ENCODE data around the gene EIF5AL1.
"Not testable (repeated sequence)": the region's sequence is repeated elsewhere in the genome, so short reads cannot be mapped to it uniquely, and the experiment has no call there.

Gene EIF5AL1

GRCh38 chr10:79511891-79512583, at the start of gene EIF5AL1:
Gene EIF5AL1 (plus strand): TSS chr10:79512533. CDS start chr10:79512650, 117 bp downstream.
- DNase-seq = not testable (repeated sequence)

DNA sequence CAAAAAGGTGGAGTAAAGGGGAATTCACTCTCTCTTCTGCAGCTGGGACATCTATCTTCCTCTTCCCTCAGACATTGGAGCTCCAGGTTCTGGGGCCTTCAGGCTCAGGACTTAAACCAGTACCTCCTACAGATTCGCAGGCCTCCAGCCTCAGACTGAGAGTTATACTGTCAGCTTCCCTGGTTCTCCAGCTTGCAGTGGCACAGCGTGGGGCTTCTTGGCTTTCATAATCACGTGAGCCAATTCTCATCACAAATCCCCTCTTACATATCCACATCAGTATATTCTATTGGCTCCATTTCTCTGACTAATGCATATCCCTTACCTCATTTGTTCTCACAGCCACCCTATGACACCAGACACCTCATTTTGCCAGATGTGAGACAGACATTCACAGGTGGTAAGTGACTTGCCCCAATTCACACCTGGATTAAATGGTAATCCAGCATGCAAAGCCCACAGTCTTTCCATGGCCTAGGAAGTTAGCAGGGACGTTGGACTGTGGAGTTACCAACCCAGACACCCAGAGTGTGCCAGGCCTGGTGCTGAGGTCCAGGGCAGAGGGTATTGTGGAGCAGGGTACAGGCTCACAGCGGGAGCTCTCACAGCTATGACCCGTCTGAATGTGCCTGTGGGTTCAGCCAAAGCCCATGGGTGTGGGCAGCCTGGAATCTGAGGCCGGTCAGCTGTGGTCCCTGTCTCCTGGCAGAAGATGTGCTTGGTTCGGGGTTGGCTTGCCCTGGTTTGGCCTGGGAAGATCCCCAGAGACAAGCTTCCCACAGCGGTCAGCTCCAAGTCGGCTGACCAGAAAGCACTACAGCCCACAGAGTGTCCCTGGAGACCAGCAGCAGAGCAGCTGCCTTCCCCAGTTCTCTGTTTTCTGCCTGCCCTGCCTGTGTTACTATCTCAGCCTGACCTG, 48.5 kb upstream of the EIF5AL1 start:
- DNase-seq = no peak

GRCh38 chr10:79465341-79465740, 47.0 kb upstream of the EIF5AL1 start:
- DNase-seq = no peak

- DNase-seq = no peak
Measured at GRCh38 chr10:79468015-79468560, 44.2 kb upstream of the EIF5AL1 start.

DNA sequence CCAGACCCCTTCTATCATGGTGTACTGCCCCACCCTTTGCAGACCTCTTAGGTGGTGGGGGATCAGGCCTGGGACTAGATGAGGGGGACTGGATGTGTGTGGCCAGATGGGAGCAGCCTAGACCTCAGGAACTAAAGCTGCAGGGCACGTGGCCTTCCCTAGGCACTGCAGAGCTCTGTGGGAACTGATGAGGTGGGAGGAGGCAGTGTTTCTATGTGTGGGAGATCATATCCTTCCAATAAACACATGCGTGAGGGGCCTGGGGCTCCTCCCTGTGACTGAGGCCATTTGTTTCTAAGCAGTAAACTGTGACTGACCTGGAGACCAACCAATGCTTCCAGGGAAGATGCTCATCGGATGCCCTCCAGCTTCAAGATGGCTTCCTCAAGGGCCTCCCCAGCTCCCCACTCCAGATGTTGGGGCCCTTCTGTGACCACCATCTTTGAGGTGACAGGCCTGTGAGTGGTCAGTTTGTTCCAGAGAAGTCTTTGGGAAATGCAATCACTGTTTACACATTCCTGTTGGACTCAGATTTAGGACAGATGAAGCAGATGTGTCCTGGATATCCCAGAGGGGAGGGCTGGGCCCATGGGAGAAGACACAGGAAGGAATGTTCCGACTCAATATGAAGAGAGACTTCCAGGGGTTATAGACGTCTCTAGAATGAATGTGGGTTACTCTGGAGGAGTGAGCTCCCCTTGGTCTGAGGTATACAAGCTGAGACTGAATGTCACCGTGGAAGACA, 43.3 kb upstream of the EIF5AL1 start:
- no peak for DNase-seq

- no peak for DNase-seq
Measured at GRCh38 chr10:79470096-79470495, 42.2 kb upstream of the EIF5AL1 start.

- DNase-seq = no peak
Measured at GRCh38 chr10:79471776-79472175, 40.6 kb upstream of the EIF5AL1 start.

DNA sequence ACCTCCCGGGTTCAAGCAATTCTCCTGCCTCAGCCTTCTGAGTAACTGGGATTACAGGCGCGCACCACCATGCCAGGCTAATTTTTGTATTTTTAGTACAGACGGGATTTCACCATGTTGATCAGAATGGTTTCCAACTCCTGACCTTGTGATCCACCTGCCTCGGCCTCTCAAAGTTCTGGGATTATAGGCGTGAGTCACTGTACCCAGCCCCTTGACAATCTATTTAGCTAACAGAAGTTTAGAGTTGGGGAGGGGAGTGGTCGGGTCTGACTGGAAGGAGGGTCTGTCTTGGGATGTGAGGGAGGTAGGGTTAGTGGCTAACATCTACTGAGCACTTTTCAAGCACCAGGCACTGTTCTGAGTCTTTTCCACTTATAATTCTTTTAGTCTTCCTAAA, 39.9 kb upstream of the EIF5AL1 start:
- no peak for DNase-seq

- DNase-seq = no peak
Measured at GRCh38 chr10:79472951-79473350, 39.4 kb upstream of the EIF5AL1 start.

GRCh38 chr10:79473496-79474095, 38.7 kb upstream of the EIF5AL1 start:
- no peak for DNase-seq

DNA sequence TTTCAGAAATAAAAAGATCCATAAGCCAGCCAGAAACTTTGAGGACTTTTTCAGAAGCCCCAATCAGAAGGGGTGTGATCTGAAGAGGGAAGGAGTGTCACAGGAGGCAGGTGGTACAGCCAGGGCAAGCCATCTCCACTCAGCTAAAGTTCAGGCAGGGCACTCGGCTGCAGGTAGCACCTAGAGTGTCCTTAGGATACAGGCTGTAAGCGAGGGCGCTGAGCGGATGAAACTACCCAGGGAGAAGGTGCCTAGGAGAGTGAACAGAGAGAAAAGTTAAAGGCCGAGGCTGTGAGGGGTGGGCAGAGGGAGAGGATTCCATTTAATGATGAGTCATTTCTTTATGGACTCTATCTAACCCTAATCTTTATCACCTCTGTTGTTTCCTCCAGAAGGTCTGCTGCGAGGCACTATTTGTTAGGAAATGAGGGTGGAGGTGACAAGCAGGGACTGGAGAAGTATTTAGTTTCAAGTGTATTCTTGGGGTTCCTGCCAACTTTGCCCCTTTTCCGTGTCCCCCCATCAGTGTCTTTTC, 37.1 kb upstream of the EIF5AL1 start:
- DNase-seq = no peak

DNA sequence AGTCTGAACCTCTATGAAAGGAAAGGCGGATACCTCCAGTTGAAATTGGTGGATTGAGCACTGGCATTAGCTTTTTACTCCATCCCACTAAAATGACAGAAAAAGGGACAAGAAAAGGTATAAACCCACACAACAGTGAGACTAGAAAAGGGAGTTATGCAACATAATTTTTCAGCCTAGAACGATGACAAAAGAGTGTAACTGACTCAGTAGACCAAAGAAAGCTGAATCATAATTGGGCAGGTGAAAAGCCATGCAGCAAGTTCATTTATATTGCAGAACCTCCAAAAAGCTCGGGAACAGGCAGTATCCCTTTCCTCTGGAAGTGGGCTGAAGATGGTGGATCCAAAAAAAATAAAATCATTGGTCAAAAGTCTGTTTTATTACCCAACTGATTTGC, 36.5 kb upstream of the EIF5AL1 start:
- no peak for DNase-seq

GRCh38 chr10:79476645-79477044, 35.7 kb upstream of the EIF5AL1 start:
- DNase-seq = no peak

GRCh38 chr10:79477456-79477855, 34.9 kb upstream of the EIF5AL1 start:
- no peak for DNase-seq

DNA sequence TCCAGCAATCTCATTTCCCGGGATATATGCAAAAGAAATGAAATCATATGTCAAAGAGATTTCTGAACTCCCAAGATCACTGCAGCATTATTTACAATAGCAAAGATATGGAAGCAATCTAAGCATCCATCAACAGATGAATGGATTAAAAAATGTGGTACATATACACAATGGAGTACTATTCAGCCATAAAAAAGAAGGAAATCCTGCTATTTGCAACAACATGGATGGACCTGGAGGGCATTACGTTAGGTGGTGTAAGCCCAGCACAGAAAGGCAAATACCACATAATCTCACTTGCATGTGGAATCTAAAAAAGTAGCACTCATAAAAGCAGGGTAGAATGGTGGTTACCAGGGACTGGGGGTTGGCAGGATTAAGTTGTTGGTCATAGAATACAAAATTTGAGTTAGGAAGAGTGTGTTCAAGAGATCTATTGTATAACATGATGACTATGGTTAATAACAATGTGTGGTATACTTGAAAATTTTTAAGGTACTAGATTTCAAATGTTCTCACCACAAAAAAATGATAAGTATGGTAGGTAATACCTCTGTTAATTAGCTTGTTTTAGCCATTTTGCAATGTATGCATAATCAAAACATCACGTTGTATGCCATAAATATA, 32.9 kb upstream of the EIF5AL1 start:
- no peak for DNase-seq

DNA sequence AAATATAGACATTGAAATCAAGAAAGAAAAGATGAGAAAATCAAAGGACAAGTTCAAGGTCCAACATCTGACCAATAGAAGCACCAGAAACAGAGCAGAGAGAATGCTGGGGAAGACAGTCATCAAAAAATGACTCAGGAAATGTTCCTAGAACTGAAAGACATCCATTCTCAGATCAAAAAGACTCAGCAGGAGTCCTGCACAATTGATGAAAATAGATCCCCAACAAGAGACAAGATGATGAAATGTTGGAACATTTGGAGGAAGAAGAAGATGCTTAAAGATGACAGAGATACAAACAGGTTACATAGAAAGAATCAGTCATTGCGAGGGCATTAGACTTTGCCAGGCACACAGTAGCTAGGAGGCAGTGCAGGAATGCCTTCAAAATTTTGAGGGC, 30.0 kb upstream of the EIF5AL1 start:
- no peak for DNase-seq

DNA sequence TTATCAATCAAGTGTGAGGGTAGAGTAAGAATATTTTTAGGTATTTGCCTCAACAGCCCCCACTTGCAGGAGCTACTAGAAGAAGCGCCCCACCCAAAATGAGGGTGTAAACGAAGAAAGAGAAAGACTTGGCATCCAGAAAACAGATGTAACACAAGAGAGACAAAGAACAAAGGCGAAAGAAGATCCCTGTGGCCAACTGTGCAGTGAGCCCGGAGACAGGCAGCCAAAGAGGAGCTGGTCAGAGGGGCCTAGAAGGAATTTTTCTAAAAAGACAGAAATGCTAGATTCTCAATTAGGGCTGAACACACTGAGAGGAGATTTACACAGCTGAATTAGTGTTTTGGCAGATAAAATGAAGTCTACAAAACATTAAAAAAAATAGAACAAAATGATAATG, 29.6 kb upstream of the EIF5AL1 start:
- no peak for DNase-seq

- no peak for DNase-seq
Measured at GRCh38 chr10:79483299-79483698, 29.0 kb upstream of the EIF5AL1 start.

DNA sequence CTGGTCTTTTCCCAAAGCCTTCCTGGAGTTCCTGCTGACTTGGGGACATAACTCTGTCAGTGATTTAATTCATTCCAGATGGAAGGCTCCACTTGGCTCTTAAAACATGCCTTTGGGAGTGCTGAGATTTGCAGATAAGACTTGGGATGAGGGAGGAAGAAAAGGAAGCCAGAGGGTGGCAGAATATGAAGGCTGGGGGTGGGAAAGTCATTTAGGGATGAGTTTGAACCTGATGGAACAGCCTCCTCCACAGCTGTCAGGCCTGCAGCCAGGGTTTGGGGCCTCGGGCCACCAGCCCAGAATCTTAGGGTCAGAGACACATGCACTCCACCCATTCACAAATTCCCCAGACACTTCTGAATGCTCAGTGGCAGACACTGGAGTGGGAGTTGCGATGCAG, 28.4 kb upstream of the EIF5AL1 start:
- no peak for DNase-seq

DNA sequence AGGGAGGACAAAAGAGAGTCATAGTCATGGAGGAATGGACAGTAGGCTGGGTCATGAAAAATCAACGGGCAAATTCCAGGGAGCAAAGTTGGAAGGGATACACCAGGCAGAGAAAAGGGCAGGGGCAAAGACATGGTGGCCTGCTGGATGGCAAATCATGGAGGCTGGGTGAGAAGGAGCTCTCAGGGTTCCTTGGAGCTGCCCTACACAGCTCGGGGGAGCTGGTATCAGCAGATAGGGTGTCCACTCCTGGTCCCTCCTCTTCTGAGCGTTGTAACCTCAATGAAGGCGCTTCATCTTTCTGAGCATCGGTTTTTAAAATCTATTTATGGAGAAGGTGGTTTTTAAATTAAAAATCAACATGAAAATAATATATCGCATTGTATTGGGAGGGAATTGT, 27.9 kb upstream of the EIF5AL1 start:
- no peak for DNase-seq

- DNase-seq = peak; percentile 17
Measured at GRCh38 chr10:79487296-79488194, 24.8 kb upstream of the EIF5AL1 start.

Measured in stimulated activated CD4-positive, alpha-beta T cell treated with anti-CD3 and anti-CD28 coated beads, Interleukin-1b, Interleukin-23, amount 100 ng/mL, for 48 hours (primary cell).